Spleen (tissue), 7 donors: ENCODE data around the gene PRKG1.

Experiments
- POLR2A ChIP-seq, 3 donors: fragments of 450-650 bp; IDR thresholded peaks; one replicate each; pipeline ENCODE4 v1.5.1; 2017; ENCODE audit warnings: antibody characterized with exemption in 3 of 3, mild to moderate bottlenecking in 1 of 3
- POLR2AphosphoS5 ChIP-seq, 3 donors: sonication (generic); formaldehyde crosslinking; IDR thresholded peaks; one replicate each; pipeline ENCODE4 v1.5.1; 2017; ENCODE audit warnings: antibody characterized with exemption in 3 of 3
- TF ChIP-seq, protein P1 (sequence below), 11 experiments: fragments of 200-600 bp in 7 of 11; fragments of 450-650 bp in 4 of 11; sonication (generic) in 4 of 11; IDR thresholded peaks in 8 of 11; conservative IDR thresholded peaks in 3 of 11; 1 replicate in 7 of 11; 2 replicates in 4 of 11; pipeline versions ENCODE4 v1.4.0 to v1.8.0; 2016 to 2021; ENCODE audit warnings: antibody characterized with exemption in 11 of 11, inconsistent platforms in 4 of 11, mild to moderate bottlenecking in 1 of 11
- donor health status: DM: no; HTN: no; CAD: no; lungs with moderate emphysema.
- donor health status: DM: no; HTN: no; CAD: no.
- donor health status: DM: no; HTN: no; CAD: no.

DNA sequence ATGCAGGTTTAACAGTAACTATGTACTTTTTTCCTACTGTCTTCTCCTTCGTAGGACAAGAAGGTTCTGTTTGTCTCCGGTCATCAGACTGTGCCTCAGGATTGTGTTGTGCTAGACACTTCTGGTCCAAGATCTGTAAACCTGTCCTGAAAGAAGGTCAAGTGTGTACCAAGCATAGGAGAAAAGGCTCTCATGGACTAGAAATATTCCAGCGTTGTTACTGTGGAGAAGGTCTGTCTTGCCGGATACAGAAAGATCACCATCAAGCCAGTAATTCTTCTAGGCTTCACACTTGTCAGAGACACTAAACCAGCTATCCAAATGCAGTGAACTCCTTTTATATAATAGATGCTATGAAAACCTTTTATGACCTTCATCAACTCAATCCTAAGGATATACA is 1242.2 kb downstream of the PRKG1 start:
- TF ChIP-seq, protein P1, sequence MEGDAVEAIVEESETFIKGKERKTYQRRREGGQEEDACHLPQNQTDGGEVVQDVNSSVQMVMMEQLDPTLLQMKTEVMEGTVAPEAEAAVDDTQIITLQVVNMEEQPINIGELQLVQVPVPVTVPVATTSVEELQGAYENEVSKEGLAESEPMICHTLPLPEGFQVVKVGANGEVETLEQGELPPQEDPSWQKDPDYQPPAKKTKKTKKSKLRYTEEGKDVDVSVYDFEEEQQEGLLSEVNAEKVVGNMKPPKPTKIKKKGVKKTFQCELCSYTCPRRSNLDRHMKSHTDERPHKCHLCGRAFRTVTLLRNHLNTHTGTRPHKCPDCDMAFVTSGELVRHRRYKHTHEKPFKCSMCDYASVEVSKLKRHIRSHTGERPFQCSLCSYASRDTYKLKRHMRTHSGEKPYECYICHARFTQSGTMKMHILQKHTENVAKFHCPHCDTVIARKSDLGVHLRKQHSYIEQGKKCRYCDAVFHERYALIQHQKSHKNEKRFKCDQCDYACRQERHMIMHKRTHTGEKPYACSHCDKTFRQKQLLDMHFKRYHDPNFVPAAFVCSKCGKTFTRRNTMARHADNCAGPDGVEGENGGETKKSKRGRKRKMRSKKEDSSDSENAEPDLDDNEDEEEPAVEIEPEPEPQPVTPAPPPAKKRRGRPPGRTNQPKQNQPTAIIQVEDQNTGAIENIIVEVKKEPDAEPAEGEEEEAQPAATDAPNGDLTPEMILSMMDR (IDR thresholded peaks at IDR 0.05 in 8 of 11, conservative IDR thresholded peaks at IDR 0.05 in 3 of 11), result no peak
- TF ChIP-seq POLR2AphosphoS5 (IDR thresholded peaks at IDR 0.05) (no peak), POLR2A (IDR thresholded peaks at IDR 0.05) (no peak)
